ENCODE data around the gene FAM219A. TPM values are rescaled to one million over a fixed set of nuclear protein-coding genes. Genes with fewer than 3 reads are reported as not detected.

The FAM219A gene
- total RNA-seq, 2 experiments from 2014 or later, result 6.5 to 12.7 TPM

DNA sequence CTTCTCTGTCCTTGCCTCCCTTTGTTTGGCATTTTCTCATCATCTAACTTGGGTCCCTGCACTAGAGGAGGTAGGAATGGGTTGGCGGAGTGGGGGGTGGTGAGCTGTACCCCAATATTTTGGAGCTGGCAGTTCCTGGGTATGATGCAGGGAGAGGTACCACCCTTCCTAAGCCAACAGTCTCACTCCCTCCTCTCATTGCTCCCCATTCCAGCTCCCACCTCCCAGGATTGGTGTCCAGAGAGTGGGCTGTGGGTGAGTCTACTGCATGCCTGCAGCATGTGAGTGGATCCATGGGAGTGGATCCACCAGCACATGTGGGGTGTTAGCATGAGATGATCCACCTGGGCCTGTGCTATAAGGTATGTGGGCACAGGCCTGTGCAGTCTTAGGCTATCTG, 59.5 kb downstream of the FAM219A start:
- Histone ChIP-seq H3K36me3 (ENCODE audit: insufficient read depth, low read length) (no peaks in the 10 kb centered on the region), H3K4me1 (ENCODE audit: insufficient read depth, low read length, poor library complexity, severe bottlenecking) (no peaks in the 10 kb centered on the region), H3K9me2 (ENCODE audit: insufficient read depth, low read length) (no peaks in the 10 kb centered on the region), H2AFZ (ENCODE audit: low read length) (no peak overlapping the region), H3K79me2 (ENCODE audit: insufficient read depth, low read depth, low read length) (no peaks in the 10 kb centered on the region), H4K20me1 (ENCODE audit: insufficient read depth, low read length) (0 out of 2 replicates have a peak, but pooled peaks cover 6% of the 10 kb centered on the region), H3K27ac (ENCODE audit: low read depth, low read length, poor library complexity, severe bottlenecking) (no peak overlapping the region), H3K9me3 (ENCODE audit: low read length) (no peaks in the 10 kb centered on the region), H3K4me2 (ENCODE audit: low read length) (no peak overlapping the region), H3K4me3 (ENCODE audit: low read depth, low read length, poor library complexity, severe bottlenecking) (no peak overlapping the region)
- DNase-seq (ENCODE audit: low spot score), result no peak
- POLR2A ChIA-PET, result no interaction called here
- BruUV-seq (replicated peaks), result no TSS peak
- TF ChIP-seq, protein P1, sequence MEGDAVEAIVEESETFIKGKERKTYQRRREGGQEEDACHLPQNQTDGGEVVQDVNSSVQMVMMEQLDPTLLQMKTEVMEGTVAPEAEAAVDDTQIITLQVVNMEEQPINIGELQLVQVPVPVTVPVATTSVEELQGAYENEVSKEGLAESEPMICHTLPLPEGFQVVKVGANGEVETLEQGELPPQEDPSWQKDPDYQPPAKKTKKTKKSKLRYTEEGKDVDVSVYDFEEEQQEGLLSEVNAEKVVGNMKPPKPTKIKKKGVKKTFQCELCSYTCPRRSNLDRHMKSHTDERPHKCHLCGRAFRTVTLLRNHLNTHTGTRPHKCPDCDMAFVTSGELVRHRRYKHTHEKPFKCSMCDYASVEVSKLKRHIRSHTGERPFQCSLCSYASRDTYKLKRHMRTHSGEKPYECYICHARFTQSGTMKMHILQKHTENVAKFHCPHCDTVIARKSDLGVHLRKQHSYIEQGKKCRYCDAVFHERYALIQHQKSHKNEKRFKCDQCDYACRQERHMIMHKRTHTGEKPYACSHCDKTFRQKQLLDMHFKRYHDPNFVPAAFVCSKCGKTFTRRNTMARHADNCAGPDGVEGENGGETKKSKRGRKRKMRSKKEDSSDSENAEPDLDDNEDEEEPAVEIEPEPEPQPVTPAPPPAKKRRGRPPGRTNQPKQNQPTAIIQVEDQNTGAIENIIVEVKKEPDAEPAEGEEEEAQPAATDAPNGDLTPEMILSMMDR (conservative IDR thresholded peaks at IDR 0.05; ENCODE audit: low read length), result no peak
- no peak for TF ChIP-seq EZH2phosphoT487 (IDR thresholded peaks at IDR 0.05; ENCODE audit: borderline replicate concordance, low read depth, low read length)
- intact Hi-C loops (cut with micrococcal nuclease; ENCODE audit: unreplicated experiment), result no loop called here
- CTCF ChIA-PET (ENCODE audit: unreplicated experiment), result no interaction called here

DNA sequence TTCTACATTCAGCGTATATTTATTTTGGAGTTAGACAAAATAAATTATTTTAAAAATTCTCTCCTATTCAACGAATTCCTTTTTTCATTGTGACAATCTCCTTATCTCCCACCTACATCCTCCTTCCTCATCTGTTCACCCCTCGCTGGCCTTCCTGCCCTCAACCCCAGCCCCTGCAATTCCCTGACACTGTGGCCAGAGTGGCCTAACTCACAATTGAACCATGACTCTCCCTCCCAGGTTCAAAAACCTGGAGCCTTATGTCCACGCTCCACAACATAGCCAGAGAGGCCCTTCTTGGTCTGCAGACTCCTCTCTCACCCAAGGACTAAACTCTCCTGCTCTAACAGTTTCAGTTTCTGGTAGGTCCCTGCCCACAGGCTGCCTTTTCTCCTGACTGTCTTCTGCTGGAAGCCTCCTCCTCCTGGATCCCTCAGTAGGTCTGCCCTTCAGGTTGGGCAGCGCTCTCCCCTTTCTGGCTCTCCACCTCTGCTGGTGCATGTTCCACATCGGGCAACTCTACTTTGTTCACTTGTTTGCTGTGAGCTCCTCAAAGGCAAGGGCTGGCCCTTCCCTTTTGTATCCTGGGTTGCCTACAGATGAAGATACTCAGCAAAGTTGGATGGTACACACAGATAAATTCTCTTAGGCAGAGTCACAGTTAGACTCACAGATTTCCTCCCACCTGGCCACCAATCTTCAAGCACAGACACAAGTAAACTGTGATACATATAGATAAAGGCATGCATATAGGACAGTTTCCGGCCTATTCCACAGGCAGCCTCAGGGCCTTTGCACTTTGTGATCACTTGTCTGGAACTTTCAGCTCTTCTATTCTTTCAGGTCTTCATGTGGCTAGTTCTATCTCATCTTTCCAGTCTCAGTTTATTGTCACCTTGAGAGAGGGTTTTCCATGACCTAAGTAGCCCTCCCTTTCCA, 61.8 kb downstream of the FAM219A start:
- H3K9me2 ChIP-seq (ENCODE audit: insufficient read depth, low read length), result no peaks in the 10 kb centered on the region
- no peak overlapping the region for H3K4me2 ChIP-seq (ENCODE audit: low read length)
- ChIA-PET CTCF (ENCODE audit: unreplicated experiment) (no interaction called here), POLR2A (no interaction called here)
- no peaks in the 10 kb centered on the region for H3K36me3 ChIP-seq (ENCODE audit: insufficient read depth, low read length)
- H4K20me1 ChIP-seq (ENCODE audit: insufficient read depth, low read length), result 0 out of 2 replicates have a peak, but pooled peaks cover 6% of the 10 kb centered on the region
- BruUV-seq (replicated peaks), result no TSS peak
- intact Hi-C loops (cut with micrococcal nuclease; ENCODE audit: unreplicated experiment), result no loop called here
- H3K27ac ChIP-seq (ENCODE audit: low read depth, low read length, poor library complexity, severe bottlenecking), result no peak overlapping the region
- DNase-seq (ENCODE audit: low spot score), result no peak
- no peaks in the 10 kb centered on the region for H3K4me1 ChIP-seq (ENCODE audit: insufficient read depth, low read length, poor library complexity, severe bottlenecking)
- H3K79me2 ChIP-seq (ENCODE audit: insufficient read depth, low read depth, low read length), result no peaks in the 10 kb centered on the region
- no peaks in the 10 kb centered on the region for H3K9me3 ChIP-seq (ENCODE audit: low read length)
- H3K4me3 ChIP-seq (ENCODE audit: low read depth, low read length, poor library complexity, severe bottlenecking), result no peak overlapping the region
- no peak overlapping the region for H2AFZ ChIP-seq (ENCODE audit: low read length)
- TF ChIP-seq, protein P1 (conservative IDR thresholded peaks at IDR 0.05; ENCODE audit: low read length), result no peak
- no peak for TF ChIP-seq EZH2phosphoT487 (IDR thresholded peaks at IDR 0.05; ENCODE audit: borderline replicate concordance, low read depth, low read length)

DNA sequence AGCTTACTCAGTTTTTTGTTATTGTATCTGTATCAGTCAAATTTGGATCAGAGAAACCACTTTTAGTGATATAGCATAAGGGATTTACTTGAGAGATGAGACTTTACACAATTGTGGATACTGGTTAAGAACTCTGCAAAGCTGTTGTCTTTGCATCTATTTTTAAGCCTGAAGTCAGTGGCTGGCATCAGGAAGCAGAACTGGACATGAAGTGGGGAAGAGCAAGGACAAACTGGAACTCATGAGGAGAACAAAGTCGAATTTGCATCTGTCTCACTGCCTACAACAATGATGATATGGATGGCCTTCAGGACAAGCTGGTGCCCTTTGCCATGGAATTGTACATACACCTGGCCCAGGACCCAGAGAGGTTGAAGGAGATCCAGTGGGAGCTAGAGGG, 65.9 kb downstream of the FAM219A start:
- intact Hi-C loops (cut with micrococcal nuclease; ENCODE audit: unreplicated experiment), result no loop called here
- Histone ChIP-seq H2AFZ (ENCODE audit: low read length) (no peak overlapping the region), H3K79me2 (ENCODE audit: insufficient read depth, low read depth, low read length) (no peaks in the 10 kb centered on the region), H3K4me1 (ENCODE audit: insufficient read depth, low read length, poor library complexity, severe bottlenecking) (no peaks in the 10 kb centered on the region), H3K9me3 (ENCODE audit: low read length) (no peaks in the 10 kb centered on the region), H3K4me3 (ENCODE audit: low read depth, low read length, poor library complexity, severe bottlenecking) (no peak overlapping the region), H3K4me2 (ENCODE audit: low read length) (no peak overlapping the region), H4K20me1 (ENCODE audit: insufficient read depth, low read length) (0 out of 2 replicates have a peak, but pooled peaks cover 6% of the 10 kb centered on the region), H3K36me3 (ENCODE audit: insufficient read depth, low read length) (no peaks in the 10 kb centered on the region), H3K27ac (ENCODE audit: low read depth, low read length, poor library complexity, severe bottlenecking) (no peak overlapping the region), H3K9me2 (ENCODE audit: insufficient read depth, low read length) (no peaks in the 10 kb centered on the region)
- DNase-seq (ENCODE audit: low spot score), result no peak
- ChIA-PET POLR2A (no interaction called here), CTCF (ENCODE audit: unreplicated experiment) (no interaction called here)
- BruUV-seq (replicated peaks), result no TSS peak
- TF ChIP-seq EZH2phosphoT487 (IDR thresholded peaks at IDR 0.05; ENCODE audit: borderline replicate concordance, low read depth, low read length), result no peak
- TF ChIP-seq, protein P1 (conservative IDR thresholded peaks at IDR 0.05; ENCODE audit: low read length), result no peak
